ENCODE data around the gene GABRA1. TPM values are rescaled to one million over a fixed set of nuclear protein-coding genes. Genes with fewer than 3 reads are reported as not detected.

GABRA1 gene
- total RNA-seq, 1 experiment from 2014 or later, result not detected

GRCh38 chr5:161847447-161847846, 473 bp upstream of the GABRA1 start:
- Histone ChIP-seq H2BK20ac (ENCODE audit: low read depth, low read length, poor library complexity, severe bottlenecking) (no peak overlapping the region), H4K8ac (replicated peaks; ENCODE audit: insufficient read length, low read depth, low read length) (no peak overlapping the region), H3K18ac (ENCODE audit: insufficient read length, low read depth, low read length) (no peak overlapping the region), H4K20me1 (ENCODE audit: control insufficient read depth, insufficient read depth, insufficient read length) (no peaks in the 10 kb centered on the region), H3K79me2 (ENCODE audit: insufficient read depth, low read length) (no peaks in the 10 kb centered on the region), H4K91ac (ENCODE audit: insufficient read length, low read depth, low read length) (no peak overlapping the region), H3K4me2 (ENCODE audit: insufficient read depth, insufficient read length, low read length) (peak overlapping the region; percentile 84), H4K5ac (ENCODE audit: insufficient read length, low read depth, low read length) (no peak overlapping the region), H3K4me1 (ENCODE audit: insufficient read depth, low read length) (no peaks in the 10 kb centered on the region; the same call in 1 of the 2 replicates), H3T11ph (ENCODE audit: low read length) (no peak overlapping the region), H2BK120ac (ENCODE audit: low read depth, low read length, poor library complexity, severe bottlenecking) (no peak overlapping the region), H2AK5ac (ENCODE audit: insufficient read length, low read length) (no peak overlapping the region), H3K23ac (ENCODE audit: insufficient read length, low read depth, low read length) (no peak overlapping the region), H3K56ac (ENCODE audit: insufficient read length, low read depth, low read length) (no peak overlapping the region), H3K79me1 (ENCODE audit: insufficient read depth, low read depth, low read length, poor library complexity, severe bottlenecking) (no peaks in the 10 kb centered on the region), H2BK5ac (ENCODE audit: insufficient read length, low read length) (no peak overlapping the region), H3K27ac (ENCODE audit: insufficient read length, low read depth, low read length) (no peak overlapping the region), H3K9ac (ENCODE audit: extremely low read depth, insufficient read length, low read length) (no peak overlapping the region), H2BK15ac (ENCODE audit: low read depth, low read length) (no peak overlapping the region), H2AFZ (ENCODE audit: low read length) (no peak overlapping the region), H3K23me2 (ENCODE audit: insufficient read length, low read depth, low read length, poor library complexity, severe bottlenecking) (peaks cover 21% of the 10 kb centered on the region), H3K4ac (ENCODE audit: low read depth, low read length) (no peak overlapping the region), H3K27me3 (ENCODE audit: insufficient read depth, low read length) (no peaks in the 10 kb centered on the region; the same call in 1 of the 2 replicates), H3K9me3 (ENCODE audit: control insufficient read depth, low read depth, low read length) (no peaks in the 10 kb centered on the region), H3K14ac (ENCODE audit: insufficient read depth, low read length) (no peak overlapping the region), H2BK12ac (ENCODE audit: insufficient read length, low read depth, low read length) (no peak overlapping the region)
- TF ChIP-seq CTCF (conservative IDR thresholded peaks at IDR 0.05), result no peak
- no CpG with 5 or more reads among the region's 12 CpGs for WGBS (ENCODE audit: extremely low coverage, insufficient read length, low lambda C conversion rate)
- peak; percentile 25 for DNase-seq
- no peak overlapping the region for H3K27ac Mint-ChIP-seq
- H3K27me3 Mint-ChIP-seq (ENCODE audit: low read depth), result peaks cover 43% of the 10 kb centered on the region
- peak overlapping the region; percentile 69 to 86 for H3K4me3 Mint-ChIP-seq
- peaks cover 32 to 37% of the 10 kb centered on the region in 2 experiments for H3K4me1 Mint-ChIP-seq
- no peaks in the 10 kb centered on the region for H3K36me3 Mint-ChIP-seq (ENCODE audit: insufficient read depth in 1 of 3, low read depth in 3 of 3)
- no peaks in the 10 kb centered on the region for H3K9me3 Mint-ChIP-seq
